Fibroblast of skin of left biceps (primary cell): ENCODE data around the gene RPS19.

Experiments
- DNase-seq, 2 experiments: peaks; one replicate each; pipeline ENCODE4 v3.0.0-alpha.2; 2013; ENCODE audit warnings: low read depth in 2 of 2

The RPS19 gene

DNA sequence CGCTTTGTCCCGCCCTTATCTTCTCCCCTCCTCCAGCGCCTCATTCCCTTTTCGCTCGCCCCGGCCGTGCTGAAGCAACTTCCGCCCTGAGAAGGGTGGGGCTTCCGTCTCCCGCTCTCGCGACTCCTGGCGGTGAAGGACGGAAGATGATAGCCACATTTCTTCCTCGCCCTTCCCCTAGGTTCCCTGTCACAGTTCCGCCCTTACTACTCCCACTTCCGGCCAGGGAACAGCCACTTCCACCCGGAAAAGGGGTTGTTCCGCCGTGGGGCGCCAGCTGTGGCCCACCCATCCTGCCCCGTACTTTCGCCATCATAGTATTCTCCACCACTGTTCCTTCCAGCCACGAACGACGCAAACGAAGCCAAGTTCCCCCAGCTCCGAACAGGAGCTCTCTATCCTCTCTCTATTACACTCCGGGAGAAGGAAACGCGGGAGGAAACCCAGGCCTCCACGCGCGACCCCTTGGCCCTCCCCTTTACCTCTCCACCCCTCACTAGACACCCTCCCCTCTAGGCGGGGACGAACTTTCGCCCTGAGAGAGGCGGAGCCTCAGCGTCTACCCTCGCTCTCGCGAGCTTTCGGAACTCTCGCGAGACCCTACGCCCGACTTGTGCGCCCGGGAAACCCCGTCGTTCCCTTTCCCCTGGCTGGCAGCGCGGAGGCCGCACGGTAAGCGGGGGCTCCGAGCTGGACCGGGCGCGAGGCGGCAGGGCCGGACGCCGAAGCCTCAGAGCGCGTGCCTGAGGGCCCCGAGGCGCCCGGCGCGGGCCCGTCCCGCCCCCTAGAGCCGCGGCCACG is at the start of gene RPS19:
Gene RPS19 (plus strand): TSS at position 638 of the 801 bp plus-strand sequence. CDS start 520 bp downstream, outside the sequence.
- DNase-seq, result peak; percentile 96

GRCh38 chr19:41810301-41810700 is 49.8 kb upstream of the RPS19 start:
- no peak for DNase-seq

- DNase-seq, result no peak
Measured at GRCh38 chr19:41811036-41811435, 49.0 kb upstream of the RPS19 start.

DNA sequence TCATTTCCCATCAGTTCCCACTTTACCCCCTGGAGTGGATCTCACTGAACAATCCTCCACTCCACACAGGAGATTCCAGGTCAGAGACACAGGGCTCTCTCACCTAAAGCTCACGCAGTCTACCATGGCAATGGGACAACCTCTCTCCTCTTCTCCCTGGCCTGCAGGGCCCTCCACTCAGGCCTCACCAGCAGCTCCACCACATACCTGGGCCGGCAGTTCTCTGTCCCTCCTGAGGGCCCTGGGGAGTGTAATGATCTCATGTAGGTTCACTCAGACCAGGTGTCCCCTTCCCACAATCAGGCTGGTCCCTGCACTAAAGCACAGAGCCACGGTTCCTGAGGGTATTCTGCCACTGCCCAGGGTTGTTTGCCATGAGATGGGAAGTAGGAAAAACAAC is 48.1 kb upstream of the RPS19 start:
- DNase-seq, result no peak

- no peak for DNase-seq
Measured at GRCh38 chr19:41813911-41814310, 46.1 kb upstream of the RPS19 start.

- DNase-seq, result no peak
Measured at GRCh38 chr19:41815301-41815700, 44.8 kb upstream of the RPS19 start.

DNA sequence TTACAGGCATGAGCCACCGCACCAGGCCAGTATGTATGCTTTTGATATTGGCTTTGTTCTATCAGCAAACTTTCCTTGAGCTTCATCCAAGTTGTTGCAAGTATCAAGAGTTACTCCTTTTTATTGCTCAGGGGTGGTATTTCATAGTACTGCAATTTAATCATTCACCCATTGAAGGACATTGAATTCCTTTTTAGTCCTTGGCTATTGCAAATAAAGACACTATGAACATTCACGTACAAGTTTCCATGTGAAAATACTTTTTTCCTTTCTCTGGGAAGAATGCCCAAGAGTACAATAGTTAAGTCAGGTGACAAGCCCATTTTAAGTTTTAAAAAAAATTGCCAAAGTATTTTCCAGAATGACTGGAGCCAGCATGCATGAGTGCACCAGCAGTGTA is 43.3 kb upstream of the RPS19 start:
- DNase-seq, result no peak

DNA sequence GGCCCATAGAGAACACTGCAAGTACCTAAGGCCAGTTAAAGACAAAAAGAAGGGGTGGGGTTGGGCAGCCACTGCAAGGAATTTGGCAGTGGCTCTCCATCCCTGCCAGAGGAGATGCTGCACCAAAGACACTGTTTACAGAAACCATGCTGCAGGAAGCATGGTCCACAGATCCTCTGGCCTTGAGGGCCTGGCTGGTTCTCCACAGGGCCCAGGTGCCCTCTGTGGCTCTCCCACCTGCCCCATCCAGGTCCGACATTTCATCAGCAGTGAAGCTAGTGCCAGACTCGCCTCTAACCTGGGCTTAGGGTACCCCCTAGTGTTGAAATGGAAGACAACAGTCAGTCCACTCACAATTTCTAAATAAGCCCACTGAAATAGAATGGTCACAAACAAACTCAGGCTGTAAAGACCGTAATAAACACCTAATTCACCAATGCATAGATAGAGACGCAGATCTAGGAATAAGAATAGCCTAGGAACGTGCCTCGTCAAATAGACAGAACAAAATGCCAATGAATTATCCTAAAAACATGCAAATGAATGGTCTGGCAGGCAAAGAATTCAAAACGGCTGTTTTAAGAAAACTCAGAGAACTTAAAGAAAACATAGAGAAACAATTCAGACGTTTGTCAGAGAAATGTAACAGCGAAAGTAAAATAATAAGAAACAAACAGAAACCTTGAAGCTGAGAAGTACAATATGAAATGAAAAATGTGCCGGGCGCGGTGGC is 38.9 kb upstream of the RPS19 start:
- DNase-seq, result no peak

GRCh38 chr19:41837981-41838708 is 21.9 kb upstream of the RPS19 start:
- no peak for DNase-seq

GRCh38 chr19:41839211-41839610 is 20.8 kb upstream of the RPS19 start:
- DNase-seq, result no peak

DNA sequence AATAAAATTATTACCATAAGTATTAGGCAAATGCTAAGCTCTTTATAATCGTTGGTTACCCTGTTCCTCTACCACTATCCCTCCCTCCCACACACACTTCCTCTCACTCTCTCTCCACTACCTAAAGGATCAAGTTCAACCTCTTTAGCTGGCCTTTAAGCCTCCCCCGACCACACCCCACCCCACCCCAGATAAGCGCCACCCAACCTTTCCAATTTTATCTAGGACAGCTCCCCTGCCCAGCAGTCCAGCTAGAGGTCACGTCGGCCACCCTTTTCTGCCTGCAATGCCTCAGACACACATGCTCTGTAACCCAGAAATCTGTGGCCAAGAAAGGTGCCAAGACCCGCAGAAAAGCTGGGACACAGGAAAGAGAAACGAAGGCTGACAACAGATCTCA is 16.7 kb upstream of the RPS19 start:
- no peak for DNase-seq

DNA sequence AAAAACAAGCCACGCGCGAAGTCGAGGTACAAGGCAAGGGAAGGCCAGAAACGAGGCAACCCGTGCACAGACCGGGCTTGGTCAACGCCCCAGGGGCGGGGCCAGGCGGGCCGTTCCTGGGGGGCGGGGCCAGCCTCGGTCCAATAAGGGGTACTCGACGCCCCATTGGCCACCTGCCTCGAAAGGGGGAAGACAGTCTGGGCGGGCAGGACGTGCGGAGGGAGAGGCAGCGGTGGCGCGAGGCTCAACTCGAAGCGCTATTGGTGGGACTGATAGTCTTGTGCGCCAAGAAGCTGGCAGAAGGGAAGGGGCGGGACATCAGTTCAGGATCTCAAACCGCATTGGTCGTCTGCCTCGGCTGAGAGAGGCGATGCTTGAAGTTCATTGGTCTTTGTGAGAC is 15.5 kb upstream of the RPS19 start, which contains the start of gene LYPD4:
Gene LYPD4 (minus strand): TSS at position 83 of the 400 bp plus-strand sequence. CDS start 5,398 bp downstream, outside the sequence.
- no peak for DNase-seq

DNA sequence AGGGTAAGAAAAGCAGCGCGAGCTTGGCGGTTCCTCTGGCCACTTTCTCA is 15.2 kb upstream of the RPS19 start, which contains the start of gene DMRTC2:
Gene DMRTC2 (plus strand): TSS at position 42 of the 50 bp plus-strand sequence. CDS start 2,387 bp downstream, outside the sequence.
- DNase-seq, result no peak

GRCh38 chr19:41845051-41845590 is 14.9 kb upstream of the RPS19 start:
- no peak for DNase-seq

DNA sequence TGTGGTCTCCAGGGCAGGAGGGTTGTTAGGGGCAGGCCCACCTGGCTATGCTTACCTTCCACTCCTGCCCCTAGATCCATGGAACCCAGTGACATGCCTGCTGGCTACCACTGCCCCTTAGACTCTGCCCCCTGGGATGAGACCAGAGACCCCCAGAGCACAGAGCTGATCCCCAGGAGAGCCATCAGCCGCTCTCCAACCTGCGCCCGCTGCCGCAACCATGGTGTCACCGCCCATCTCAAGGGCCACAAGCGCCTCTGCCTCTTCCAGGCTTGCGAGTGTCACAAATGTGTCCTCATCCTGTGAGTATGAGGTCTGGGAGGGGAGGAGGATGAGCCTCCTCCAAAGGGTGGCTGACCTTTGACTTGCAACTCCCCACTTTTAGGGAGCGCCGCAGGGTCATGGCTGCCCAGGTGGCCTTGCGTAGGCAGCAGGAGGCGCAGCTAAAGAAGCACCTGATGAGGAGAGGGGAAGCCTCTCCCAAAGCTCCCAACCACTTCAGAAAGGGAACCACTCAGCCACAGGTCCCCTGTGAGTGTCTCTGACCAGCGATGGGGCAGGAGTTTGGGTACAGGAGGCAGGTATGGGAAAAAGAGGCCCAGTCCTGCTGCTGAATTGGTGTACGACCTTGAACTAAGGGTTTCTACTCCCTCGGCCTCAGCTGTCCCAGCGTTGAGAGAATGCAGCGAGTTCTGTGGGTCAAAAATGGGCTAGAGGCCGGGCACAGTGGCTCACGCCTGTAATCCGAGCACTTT is 12.5 kb upstream of the RPS19 start:
- DNase-seq, result no peak

DNA sequence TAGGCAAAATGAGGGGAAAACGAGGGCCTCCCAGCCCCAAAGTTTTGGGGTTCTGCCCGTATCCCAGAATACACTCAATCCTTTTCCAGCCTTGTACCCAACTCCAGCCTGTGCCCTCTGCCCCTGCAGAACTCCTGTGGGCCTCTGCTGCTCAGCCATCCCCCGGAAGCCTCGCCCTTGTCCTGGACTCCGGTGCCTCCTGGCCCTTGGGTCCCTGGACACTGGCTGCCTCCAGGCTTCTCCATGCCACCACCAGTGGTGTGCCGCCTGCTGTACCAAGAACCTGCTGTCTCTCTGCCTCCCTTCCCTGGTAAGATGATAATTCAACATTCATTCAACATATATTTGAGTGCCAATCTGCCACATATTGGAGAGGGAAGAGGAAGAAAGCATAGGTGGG is 11.4 kb upstream of the RPS19 start:
- DNase-seq, result no peak

GRCh38 chr19:41849067-41849466 is 11.0 kb upstream of the RPS19 start:
- no peak for DNase-seq

- DNase-seq, result no peak
Measured at GRCh38 chr19:41850381-41850780, 9.7 kb upstream of the RPS19 start.

- DNase-seq, result no peak
Measured at GRCh38 chr19:41851456-41851855, 8.6 kb upstream of the RPS19 start.

- no peak for DNase-seq
Measured at GRCh38 chr19:41853344-41853743, 6.7 kb upstream of the RPS19 start.

DNA sequence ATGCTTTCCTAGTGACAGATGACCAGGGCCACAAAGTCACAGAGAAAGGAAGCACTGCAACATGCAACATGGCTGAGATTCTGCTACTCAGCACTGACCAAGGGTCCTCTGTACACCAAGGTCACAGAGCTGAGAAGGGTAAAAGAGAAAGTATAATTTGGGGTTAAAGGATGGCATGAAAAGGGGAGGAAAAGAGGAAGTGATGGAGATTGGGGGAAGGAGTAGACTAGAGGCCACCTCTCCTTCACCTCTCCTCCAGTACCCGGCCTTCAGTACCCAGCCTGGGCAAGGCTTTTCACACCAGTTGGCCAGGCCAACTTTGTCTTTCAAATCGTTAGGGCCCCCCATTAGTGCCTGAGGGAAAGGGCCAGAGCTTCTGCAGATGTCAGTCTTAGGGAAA is 6.3 kb upstream of the RPS19 start:
- no peak for DNase-seq

GRCh38 chr19:41859213-41859617 is 840 bp upstream of the RPS19 start:
- no peak for DNase-seq
